ENCODE data around the gene FUZ.

- TF ChIP-seq CTCF (IDR thresholded peaks at IDR 0.05 in 2 of 3, conservative IDR thresholded peaks at IDR 0.05 in 1 of 3; ENCODE audit: borderline replicate concordance in 1 of 3, insufficient read depth in 1 of 3, low read depth in 2 of 3, low read length in 2 of 3) (peak in 2 of 3 experiments; percentile 63 to 65; a peak in 4 of 6 replicates), MAX (IDR thresholded peaks at IDR 0.05) (no peak), ZBTB33 (IDR thresholded peaks at IDR 0.05; ENCODE audit: extremely low read depth, insufficient replicate concordance, low read length) (no peak), EZH2phosphoT487 (IDR thresholded peaks at IDR 0.05; ENCODE audit: borderline replicate concordance) (no peak), TCF7L2 (IDR thresholded peaks at IDR 0.05; ENCODE audit: borderline replicate concordance, extremely low read depth, insufficient read depth, insufficient read length) (no peak)
These were observed 49.5 kb upstream of the FUZ start for GRCh38 chr19:49862391-49863253.

Measured in HCT116 (cell line).